ENCODE measurements around the gene C2CD4D. TPM values are rescaled to one million over a fixed set of nuclear protein-coding genes. Genes with fewer than 3 reads are reported as not detected.

C2CD4D gene
- total and polyA plus RNA-seq, 12 donors = 0.06 to 0.55 (median 0.22) TPM; not detected in 6

DNA sequence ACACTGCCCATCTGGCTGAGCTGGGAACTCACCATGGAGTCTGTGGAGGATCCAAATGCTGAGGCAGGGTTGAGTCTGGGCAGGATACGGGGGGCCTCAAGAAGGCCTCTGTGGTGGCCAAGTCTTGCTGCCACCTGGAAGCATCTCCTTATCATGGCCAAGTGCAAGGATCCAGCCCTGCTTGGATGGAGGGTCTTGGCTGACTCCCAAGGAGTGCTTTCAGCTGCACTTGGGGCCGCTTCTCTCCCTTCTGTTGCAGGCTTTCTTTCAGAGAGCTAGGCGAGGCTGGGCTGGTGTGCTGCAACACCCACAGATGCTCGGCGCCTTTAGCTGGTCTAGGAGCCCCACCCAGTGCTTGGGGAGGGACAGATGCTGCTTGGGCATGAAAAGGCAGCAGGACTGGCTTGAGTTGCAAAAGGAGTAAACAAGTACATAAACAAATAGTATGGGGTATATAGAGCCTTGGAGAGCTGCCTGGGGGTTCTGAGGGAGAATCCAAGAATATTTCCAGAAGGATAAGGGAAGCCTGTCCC is 13.9 kb upstream of the C2CD4D start, which contains the start of gene THEM5:
Gene THEM5, minus strand, starts transcription at position 302 of the 533 bp plus-strand sequence. Its CDS starts 147 bp downstream, at position 155.
- Histone ChIP-seq H3K36me3 (replicated peaks in 1 of 2) (no peaks in the 10 kb centered on the region), H3K27ac (no peak within 1 kb of the TSS), H3K4me1 (replicated peaks in 1 of 2) (peaks cover 0 to 4% of the 10 kb centered on the region in 2 donors), H3K4me3 (no peak within 1 kb of the TSS), H3K9me3 (replicated peaks in 1 of 3) (no peaks in the 10 kb centered on the region), H3K27me3 (peaks cover 4% of the 10 kb centered on the region)
- intact Hi-C loops (cut with DNase I) = no loop called here
- WGBS, 4 donors = 71 to 86% (median 82%) methylated on average over 3 to 5 of the region's 5 CpGs
- TF ChIP-seq POLR2A (IDR thresholded peaks at IDR 0.05) = no peak
- TF ChIP-seq, protein P1, sequence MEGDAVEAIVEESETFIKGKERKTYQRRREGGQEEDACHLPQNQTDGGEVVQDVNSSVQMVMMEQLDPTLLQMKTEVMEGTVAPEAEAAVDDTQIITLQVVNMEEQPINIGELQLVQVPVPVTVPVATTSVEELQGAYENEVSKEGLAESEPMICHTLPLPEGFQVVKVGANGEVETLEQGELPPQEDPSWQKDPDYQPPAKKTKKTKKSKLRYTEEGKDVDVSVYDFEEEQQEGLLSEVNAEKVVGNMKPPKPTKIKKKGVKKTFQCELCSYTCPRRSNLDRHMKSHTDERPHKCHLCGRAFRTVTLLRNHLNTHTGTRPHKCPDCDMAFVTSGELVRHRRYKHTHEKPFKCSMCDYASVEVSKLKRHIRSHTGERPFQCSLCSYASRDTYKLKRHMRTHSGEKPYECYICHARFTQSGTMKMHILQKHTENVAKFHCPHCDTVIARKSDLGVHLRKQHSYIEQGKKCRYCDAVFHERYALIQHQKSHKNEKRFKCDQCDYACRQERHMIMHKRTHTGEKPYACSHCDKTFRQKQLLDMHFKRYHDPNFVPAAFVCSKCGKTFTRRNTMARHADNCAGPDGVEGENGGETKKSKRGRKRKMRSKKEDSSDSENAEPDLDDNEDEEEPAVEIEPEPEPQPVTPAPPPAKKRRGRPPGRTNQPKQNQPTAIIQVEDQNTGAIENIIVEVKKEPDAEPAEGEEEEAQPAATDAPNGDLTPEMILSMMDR (IDR thresholded peaks at IDR 0.05) = no peak
- peak in 1 of 7 donors; percentile 14 for DNase-seq

DNA sequence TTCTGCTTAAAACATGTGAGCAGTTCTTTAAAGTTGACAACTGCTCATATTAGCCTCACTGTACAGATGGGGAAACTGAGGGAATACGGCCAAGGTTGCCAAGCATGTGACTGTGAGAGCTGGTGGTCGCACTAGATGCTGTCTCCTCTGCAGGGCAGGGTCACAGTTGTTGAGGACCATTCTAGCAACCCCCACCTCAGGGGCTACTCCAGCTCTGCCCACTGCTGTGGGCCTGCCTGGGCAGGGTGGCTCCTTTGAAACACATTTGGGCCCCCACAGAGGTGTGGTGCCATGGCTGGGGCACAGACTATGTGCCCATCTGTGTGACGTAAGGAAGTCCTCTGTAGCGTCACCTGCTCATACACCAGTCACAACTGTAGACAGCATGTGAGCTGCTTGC is 13.1 kb upstream of the C2CD4D start:
- peaks cover 0 to 6% of the 10 kb centered on the region in 2 donors for H3K4me1 ChIP-seq (replicated peaks in 1 of 2)
- no peak overlapping the region for H3K4me3 ChIP-seq
- WGBS, 4 donors = 76 to 91% (median 82%) methylated on average over 2 to 4 of the region's 4 CpGs
- intact Hi-C loops (cut with DNase I) = no loop called here
- no peak overlapping the region for H3K27ac ChIP-seq
- H3K36me3 ChIP-seq (replicated peaks in 1 of 2) = no peaks in the 10 kb centered on the region
- DNase-seq = peak in 1 of 7 donors; percentile 4
- H3K27me3 ChIP-seq = peaks cover 4% of the 10 kb centered on the region
- no peaks in the 10 kb centered on the region for H3K9me3 ChIP-seq (replicated peaks in 1 of 3)
- no peak for TF ChIP-seq POLR2A (IDR thresholded peaks at IDR 0.05)
- TF ChIP-seq, protein P1 (IDR thresholded peaks at IDR 0.05) = no peak

DNA sequence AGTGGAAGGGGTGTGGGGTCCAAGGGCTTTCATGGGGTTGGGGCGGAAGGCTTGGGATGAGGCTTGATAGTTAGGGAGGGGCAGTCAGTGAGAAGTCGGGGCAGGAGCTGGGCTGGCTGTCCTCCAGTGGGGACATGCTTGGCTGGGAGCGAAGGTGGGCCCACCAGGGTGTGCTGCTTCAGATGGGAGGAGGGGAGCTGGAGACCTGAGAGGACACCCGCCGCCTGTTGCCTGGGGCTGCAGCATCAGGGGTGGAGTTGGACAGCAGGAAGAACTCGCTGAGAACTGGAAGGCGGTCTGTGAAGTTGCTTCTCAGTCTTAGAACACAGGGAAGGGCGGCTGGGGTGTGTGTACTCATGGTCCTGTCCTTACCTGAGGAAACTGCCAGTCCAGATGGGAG is 12.3 kb upstream of the C2CD4D start:
- 70 to 82% (median 77%) methylated on average over 8 of the region's 8 CpGs for WGBS, 4 donors
- TF ChIP-seq, protein P1 (IDR thresholded peaks at IDR 0.05) = no peak
- TF ChIP-seq POLR2A (IDR thresholded peaks at IDR 0.05) = no peak
- H3K27me3 ChIP-seq = peaks cover 4% of the 10 kb centered on the region
- no peak overlapping the region for H3K27ac ChIP-seq
- peak in 1 of 7 donors; percentile 14 for DNase-seq
- no peak overlapping the region for H3K4me3 ChIP-seq
- peaks cover 0 to 6% of the 10 kb centered on the region in 2 donors for H3K4me1 ChIP-seq (replicated peaks in 1 of 2)
- H3K36me3 ChIP-seq (replicated peaks in 1 of 2) = no peaks in the 10 kb centered on the region
- intact Hi-C loops (cut with DNase I) = no loop called here
- no peaks in the 10 kb centered on the region for H3K9me3 ChIP-seq (replicated peaks in 1 of 3)

DNA sequence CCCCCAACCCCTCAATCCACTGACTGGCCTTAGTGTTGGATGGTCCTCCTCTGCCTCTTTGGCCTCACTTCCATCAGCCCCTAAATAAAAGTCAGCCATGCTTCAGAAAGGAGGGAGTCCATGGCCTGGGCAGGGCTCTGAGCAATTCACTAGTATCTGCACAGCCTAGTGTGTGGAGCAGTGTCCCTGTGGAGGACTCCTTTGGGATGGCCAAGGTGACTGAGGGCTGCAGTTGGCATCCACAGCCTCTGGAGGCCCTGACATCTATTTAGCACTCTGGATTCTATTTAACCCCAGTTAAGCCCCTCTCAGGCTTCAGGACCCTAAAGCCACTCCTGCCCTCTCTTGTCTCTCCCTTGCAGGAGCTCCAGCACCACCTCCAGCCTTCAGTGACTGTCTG is 10.3 kb upstream of the C2CD4D start:
- peaks cover 4% of the 10 kb centered on the region for H3K27me3 ChIP-seq
- H3K36me3 ChIP-seq (replicated peaks in 1 of 2) = no peaks in the 10 kb centered on the region
- no peak overlapping the region for H3K4me3 ChIP-seq
- DNase-seq = no peak
- intact Hi-C loops (cut with DNase I) = no loop called here
- TF ChIP-seq, protein P1 (IDR thresholded peaks at IDR 0.05) = no peak
- no peak for TF ChIP-seq POLR2A (IDR thresholded peaks at IDR 0.05)
- peaks cover 0 to 6% of the 10 kb centered on the region in 2 donors for H3K4me1 ChIP-seq (replicated peaks in 1 of 2)
- H3K27ac ChIP-seq = no peak overlapping the region
- H3K9me3 ChIP-seq (replicated peaks in 1 of 3) = no peaks in the 10 kb centered on the region
